Uterus (tissue), 4 donors: ENCODE measurements around the gene CDKN1B. TPM values are rescaled to one million over a fixed set of nuclear protein-coding genes. Genes with fewer than 3 reads are reported as not detected.

ENCODE experiments used
- DNase-seq, 2 donors: peaks; one replicate each; pipeline ENCODE4 v3.0.0-alpha.2; 2019 to 2020
- H3K27ac ChIP-seq, 2 donors: fragments of 200-600 bp; sonication (generic); 1 replicate in 1 of 2; 2 replicates in 1 of 2; pipeline ENCODE4 v1.5.1; 2016 to 2018
- H3K27me3 ChIP-seq, 2 donors: fragments of 200-600 bp; sonication (generic); one replicate each; pipeline ENCODE4 v1.5.1; 2018 to 2019; ENCODE audit warnings: control low read depth in 1 of 2
- H3K36me3 ChIP-seq, 2 donors: fragments of 200-600 bp; sonication (generic); one replicate each; pipeline ENCODE4 v1.5.1; 2019; ENCODE audit warnings: control low read depth in 1 of 2
- H3K4me1 ChIP-seq, 2 donors: fragments of 200-600 bp; sonication (generic); one replicate each; pipeline ENCODE4 v1.5.1; 2018 to 2019; ENCODE audit warnings: control low read depth in 1 of 2
- H3K4me3 ChIP-seq, 2 donors: fragments of 200-600 bp; sonication (generic); 1 replicate in 1 of 2; 2 replicates in 1 of 2; pipeline ENCODE4 v1.5.1; 2018 to 2019; ENCODE audit warnings: mild to moderate bottlenecking in 1 of 2
- H3K9me3 ChIP-seq, 2 donors: fragments of 200-600 bp; sonication (generic); one replicate each; pipeline ENCODE4 v1.5.1; 2019; ENCODE audit warnings: control low read depth in 1 of 2
- CTCF ChIP-seq, 4 experiments: fragments of 200-600 bp in 2 of 4; fragments of 450-650 bp in 2 of 4; sonication (generic) in 2 of 4; IDR thresholded peaks; one replicate each; pipeline ENCODE4 v1.5.1; 2016 to 2019; ENCODE audit warnings: antibody characterized with exemption in 4 of 4, mild to moderate bottlenecking in 2 of 4, moderate library complexity in 1 of 4
- POLR2A ChIP-seq, 2 donors: fragments of 450-650 bp; IDR thresholded peaks; one replicate each; pipeline ENCODE4 v1.6.1; 2016; ENCODE audit warnings: antibody characterized with exemption in 2 of 2, mild to moderate bottlenecking in 1 of 2, moderate library complexity in 1 of 2
- intact Hi-C: fragments of 100-400 bp; cut with DNase I; formaldehyde crosslinking; loops from one replicate; pipeline ENCODE4 v1.15.1; 2023; ENCODE audit warnings: low total_unique reads
- microRNA counts, 2 donors: library from miRNA; unstranded; fragments of <30 nt; microRNA quantifications; one replicate each; lab custom pipeline; 2016 to 2017
- microRNA-seq: library from miRNA; unstranded; fragments of <30 nt; microRNA quantifications from one replicate; pipeline ENCODE4, GENCODE V29; 2016; ENCODE audit warnings: borderline microRNAs expressed, borderline replicate concordance
- small RNA-seq: library from RNA; depleted of rRNA; stranded (forward); fragments of <200 nt; gene quantifications from one replicate; pipeline ENCODE3, GENCODE V24; 2016
- total RNA-seq, 4 donors: library from RNA; depleted of rRNA in 3 of 4; stranded (reverse); fragments of >200 nt in 3 of 4; gene quantifications; one replicate each; pipeline versions ENCODE4 v1.1.0 to v1.2.4, GENCODE V29; 2014 to 2023
- donor health status: DM: yes; HTN: yes; CAD: no.

CDKN1B gene
- total RNA-seq, 4 donors from 2014 or later: 40.7 to 104 (median 86.0) TPM

GRCh38 chr12:12757121-12757520 lies 40.0 kb downstream of the CDKN1B start:
- H3K4me3 ChIP-seq: no peak overlapping the region
- no peaks in the 10 kb centered on the region for H3K36me3 ChIP-seq
- intact Hi-C loops: no loop called here
- no peaks in the 10 kb centered on the region for H3K4me1 ChIP-seq
- no peak overlapping the region for H3K27ac ChIP-seq
- no peaks in the 10 kb centered on the region for H3K9me3 ChIP-seq
- TF ChIP-seq POLR2A (IDR thresholded peaks at IDR 0.05) (no peak), CTCF (IDR thresholded peaks at IDR 0.05) (no peak)
- DNase-seq: no peak
- no peaks in the 10 kb centered on the region for H3K27me3 ChIP-seq

- Histone ChIP-seq H3K27ac (no peak overlapping the region), H3K4me1 (no peaks in the 10 kb centered on the region), H3K27me3 (no peaks in the 10 kb centered on the region), H3K4me3 (no peak overlapping the region), H3K36me3 (no peaks in the 10 kb centered on the region), H3K9me3 (no peaks in the 10 kb centered on the region)
- TF ChIP-seq CTCF (IDR thresholded peaks at IDR 0.05) (no peak), POLR2A (IDR thresholded peaks at IDR 0.05) (no peak)
- no peak for DNase-seq
- intact Hi-C loops: no loop called here
These were observed 42.2 kb downstream of the CDKN1B start for GRCh38 chr12:12759234-12759915.

GRCh38 chr12:12764824-12765223 lies 47.7 kb downstream of the CDKN1B start:
- TF ChIP-seq POLR2A (IDR thresholded peaks at IDR 0.05) (no peak), CTCF (IDR thresholded peaks at IDR 0.05) (no peak)
- H3K27ac ChIP-seq: no peak overlapping the region
- H3K36me3 ChIP-seq: no peaks in the 10 kb centered on the region
- H3K4me3 ChIP-seq: no peak overlapping the region
- H3K27me3 ChIP-seq: no peaks in the 10 kb centered on the region
- intact Hi-C loops: no loop called here
- no peaks in the 10 kb centered on the region for H3K9me3 ChIP-seq
- no peaks in the 10 kb centered on the region for H3K4me1 ChIP-seq
- DNase-seq: no peak

GRCh38 chr12:12770262-12770661 lies 53.1 kb downstream of the CDKN1B start:
- H3K4me1 ChIP-seq: no peaks in the 10 kb centered on the region
- no peaks in the 10 kb centered on the region for H3K36me3 ChIP-seq
- H3K9me3 ChIP-seq: no peaks in the 10 kb centered on the region
- H3K4me3 ChIP-seq: no peak overlapping the region
- H3K27me3 ChIP-seq: no peaks in the 10 kb centered on the region
- TF ChIP-seq CTCF (IDR thresholded peaks at IDR 0.05): no peak
- TF ChIP-seq POLR2A (IDR thresholded peaks at IDR 0.05): no peak
- intact Hi-C loops: no loop called here
- H3K27ac ChIP-seq: no peak overlapping the region
- no peak for DNase-seq

MicroRNAs within 50 kb of the gene (microRNA counts, 767-probe panel; counts per million panel counts)
- microRNA hsa-miR-613 (lab: Ali Mortazavi, UCI): 0 counts per million in 2 donors

Small RNA genes lying within 50 kb of the gene (microRNA-seq; reads per million reads assigned to microRNA genes)
- not detected for gene MIR613

Small RNA genes lying within 50 kb of the gene (small RNA-seq; reads per million reads assigned to genes)
- gene MIR613: not detected

Other genes with a start within 250 kb of the CDKN1B start
- 10 to 100 TPM; 20.5 to 46.0 (median 35.5) TPM for gene DUSP16, start 154.5 kb upstream of the CDKN1B start, total RNA-seq
- gene CREBL2, start 105.5 kb upstream of the CDKN1B start, total RNA-seq: 10 to 100 TPM; 18.7 to 33.4 (median 28.3) TPM
- gene GPR19, start 21.2 kb upstream of the CDKN1B start, total RNA-seq: under 1 TPM in 1 of 4 donors, not detected in 3; 0.83 TPM
- gene APOLD1, start 68.3 kb downstream of the CDKN1B start, total RNA-seq: 10 to 100 TPM; 25.0 to 88.8 (median 57.9) TPM
- 100 to 1,000 TPM in 1 of 4 donors, 10 to 100 TPM in 3; 42.1 to 105 (median 57.2) TPM for gene DDX47, start 96.0 kb downstream of the CDKN1B start, total RNA-seq
- gene GPRC5A, start 174.2 kb downstream of the CDKN1B start, total RNA-seq: 10 to 100 TPM in 3 of 4 donors, 1 to 10 TPM in 1; 2.0 to 13.2 (median 12.4) TPM
- gene GPRC5D, start 234.8 kb downstream of the CDKN1B start, total RNA-seq: not detected